Measurements from ENCODE around the gene NAPEPLD. TPM values are rescaled to one million over a fixed set of nuclear protein-coding genes. Genes with fewer than 3 reads are reported as not detected.
"Not testable (repeated sequence)": the region's sequence is repeated elsewhere in the genome, so short reads cannot be mapped to it uniquely, and the experiment has no call there.

NAPEPLD gene
- total and polyA plus RNA-seq, 9 donors = 10.8 to 17.2 (median 13.3) TPM

DNA sequence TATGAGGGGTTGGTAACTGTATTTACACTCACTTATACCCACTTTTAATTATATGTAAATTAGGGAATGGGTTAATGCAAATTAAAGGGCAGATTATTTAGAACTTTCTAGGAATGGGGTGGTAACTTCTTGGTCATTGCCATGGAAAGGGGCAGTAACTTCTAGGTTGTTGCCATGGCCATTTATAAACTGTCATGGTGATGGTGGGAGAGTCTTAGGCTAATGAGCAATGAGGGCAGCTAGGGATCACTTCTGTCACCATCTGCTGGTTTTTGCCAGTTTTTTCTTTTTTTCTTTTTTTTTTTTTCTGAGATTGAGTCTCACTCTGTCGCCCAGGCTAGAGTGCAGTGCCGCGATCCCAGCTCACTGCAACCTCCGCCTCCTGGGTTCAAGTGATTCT, 33.1 kb downstream of the NAPEPLD start:
- H3K4me1 ChIP-seq (ENCODE audit: control insufficient read depth, insufficient read depth, low read length) = no peaks in the 10 kb centered on the region
- no peaks in the 10 kb centered on the region for H3K9me3 ChIP-seq (replicated peaks; ENCODE audit: control insufficient read depth, low read depth, low read length)
- no peak for DNase-seq
- no CpG with 5 or more reads among the region's 4 CpGs for WGBS (ENCODE audit: insufficient coverage)
- H3K4me3 ChIP-seq (ENCODE audit: low read length) = no peak overlapping the region
- H3K27me3 ChIP-seq (ENCODE audit: control insufficient read depth, insufficient read depth, low read length) = no peaks in the 10 kb centered on the region
- H3K36me3 ChIP-seq (ENCODE audit: control insufficient read depth, insufficient read depth, low read length) = peaks cover 13% of the 10 kb centered on the region
- H3K27ac ChIP-seq (ENCODE audit: low read length) = no peak overlapping the region

DNA sequence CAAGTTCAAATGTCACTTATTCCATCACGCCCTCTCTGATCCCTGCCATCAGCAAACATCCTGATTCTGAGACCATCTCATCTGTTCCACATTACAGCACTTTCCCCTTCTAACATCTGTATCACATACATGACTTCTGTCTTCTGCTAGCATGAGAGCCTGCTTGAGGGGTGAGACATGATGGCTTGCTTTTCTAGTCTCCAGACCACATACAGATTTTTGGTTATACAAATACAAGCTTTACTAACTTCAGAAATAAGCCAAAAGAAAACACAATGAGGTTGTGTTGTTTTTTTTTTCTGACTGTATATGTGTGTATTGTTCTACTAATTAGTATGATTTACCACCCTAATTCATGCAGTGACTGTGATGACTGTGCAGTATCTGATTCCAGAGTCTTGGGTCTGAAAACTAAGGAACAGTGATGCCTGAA, 34.3 kb downstream of the NAPEPLD start:
- Histone ChIP-seq H3K27ac (ENCODE audit: low read length) (no peak overlapping the region), H3K36me3 (ENCODE audit: control insufficient read depth, insufficient read depth, low read length) (peaks cover 9% of the 10 kb centered on the region)
- WGBS (ENCODE audit: insufficient coverage) = 50% methylated on average over 1 of the region's 1 CpG

DNA sequence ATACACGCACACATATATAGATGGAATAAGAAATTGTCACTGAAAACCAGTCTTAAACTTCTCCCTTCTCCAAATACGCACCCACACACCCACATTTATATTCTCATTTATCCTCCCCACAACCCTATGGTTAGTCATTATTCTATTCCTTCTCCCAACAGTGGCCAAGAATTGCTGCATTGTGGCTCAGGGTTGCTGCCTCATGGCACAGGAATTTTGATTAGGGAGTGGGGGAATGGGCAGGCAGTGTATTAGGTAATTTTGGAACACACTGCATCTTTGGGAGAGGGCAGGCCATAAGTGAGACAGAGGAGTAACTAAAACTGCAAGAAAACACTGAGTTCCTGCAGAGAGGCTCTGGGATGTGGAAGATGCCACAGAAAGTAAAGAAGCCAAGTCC, 35.7 kb downstream of the NAPEPLD start:
- no peak for DNase-seq
- H3K36me3 ChIP-seq (ENCODE audit: control insufficient read depth, insufficient read depth, low read length) = peaks cover 6% of the 10 kb centered on the region
- no peaks in the 10 kb centered on the region for H3K27me3 ChIP-seq (ENCODE audit: control insufficient read depth, insufficient read depth, low read length)
- no CpG with 5 or more reads among the region's 2 CpGs for WGBS (ENCODE audit: insufficient coverage)
- H3K4me3 ChIP-seq (ENCODE audit: low read length) = no peak overlapping the region
- H3K4me1 ChIP-seq (ENCODE audit: control insufficient read depth, insufficient read depth, low read length) = no peaks in the 10 kb centered on the region
- H3K9me3 ChIP-seq (replicated peaks; ENCODE audit: control insufficient read depth, low read depth, low read length) = no peaks in the 10 kb centered on the region
- no peak overlapping the region for H3K27ac ChIP-seq (ENCODE audit: low read length)

More for the DNA sequence above, 34.3 kb downstream of the NAPEPLD start:
- H3K4me1 ChIP-seq (ENCODE audit: control insufficient read depth, insufficient read depth, low read length) = no peaks in the 10 kb centered on the region
- no peak overlapping the region for H3K4me3 ChIP-seq (ENCODE audit: low read length)
- H3K27me3 ChIP-seq (ENCODE audit: control insufficient read depth, insufficient read depth, low read length) = no peaks in the 10 kb centered on the region
- no peaks in the 10 kb centered on the region for H3K9me3 ChIP-seq (replicated peaks; ENCODE audit: control insufficient read depth, low read depth, low read length)
- no peak for DNase-seq

DNA sequence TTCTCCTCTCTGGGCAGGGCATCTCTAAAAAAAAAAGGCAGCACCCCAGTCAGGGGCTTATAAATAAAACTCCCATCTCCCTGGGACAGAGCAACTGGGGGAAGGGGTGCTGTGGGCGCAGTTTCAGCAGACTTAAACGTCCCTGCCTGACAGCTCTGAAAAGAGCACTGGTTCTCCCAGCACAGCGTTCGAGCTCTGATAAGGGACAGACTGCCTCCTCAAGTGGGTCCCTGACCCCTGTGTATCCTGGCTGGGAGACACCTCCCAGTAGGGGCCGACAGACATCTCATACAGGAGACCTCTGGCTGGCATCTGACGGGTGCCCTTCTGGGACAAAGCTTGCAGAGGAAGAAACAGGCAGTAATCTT, 42.2 kb downstream of the NAPEPLD start:
- H3K36me3 ChIP-seq (ENCODE audit: control insufficient read depth, insufficient read depth, low read length); H3K9me3 ChIP-seq (replicated peaks; ENCODE audit: control insufficient read depth, low read depth, low read length); H3K27ac ChIP-seq (ENCODE audit: low read length); H3K4me1 ChIP-seq (ENCODE audit: control insufficient read depth, insufficient read depth, low read length); DNase-seq; H3K27me3 ChIP-seq (ENCODE audit: control insufficient read depth, insufficient read depth, low read length); H3K4me3 ChIP-seq (ENCODE audit: low read length): not testable (repeated sequence)
- WGBS (ENCODE audit: insufficient coverage) = 53% methylated on average over 5 of the region's 6 CpGs

DNA sequence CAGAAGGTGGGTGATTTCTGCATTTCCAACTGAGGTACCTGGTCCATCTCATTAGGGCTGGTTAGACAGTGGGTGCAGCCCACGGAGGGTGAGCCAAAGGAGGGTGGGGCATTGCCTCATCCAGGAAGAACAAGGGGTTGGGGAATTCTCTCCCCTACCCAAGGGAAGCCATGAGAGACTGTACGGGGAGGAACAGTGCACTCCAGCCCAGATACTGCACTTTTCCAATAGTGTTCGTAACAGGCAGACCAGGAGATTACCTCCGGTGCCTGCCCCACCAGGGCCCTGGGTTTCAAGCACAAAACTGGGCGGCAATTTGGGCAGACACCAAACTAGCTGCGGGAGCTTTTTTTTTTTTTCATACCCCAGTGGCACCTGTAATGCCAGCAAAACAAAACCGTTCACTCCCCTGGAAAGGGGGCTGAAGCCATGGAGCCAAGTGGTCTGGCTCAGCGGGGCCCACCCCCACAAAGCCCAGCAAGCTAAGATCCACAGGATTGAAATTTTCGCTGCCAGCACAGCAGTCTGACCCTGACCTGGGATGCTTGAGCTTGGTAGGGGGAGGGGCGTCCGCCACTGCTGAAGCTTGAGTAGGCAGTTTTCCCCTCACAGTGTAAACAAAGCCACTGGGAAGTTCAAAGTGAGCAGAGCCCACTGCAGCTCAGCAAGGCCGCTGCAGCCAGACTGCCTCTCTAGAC, 42.7 kb downstream of the NAPEPLD start:
- Histone ChIP-seq H3K27me3 (ENCODE audit: control insufficient read depth, insufficient read depth, low read length) (no peaks in the 10 kb centered on the region), H3K36me3 (ENCODE audit: control insufficient read depth, insufficient read depth, low read length) (peaks cover 4% of the 10 kb centered on the region)
- 49% methylated on average over 8 of the region's 12 CpGs for WGBS (ENCODE audit: insufficient coverage)

DNA sequence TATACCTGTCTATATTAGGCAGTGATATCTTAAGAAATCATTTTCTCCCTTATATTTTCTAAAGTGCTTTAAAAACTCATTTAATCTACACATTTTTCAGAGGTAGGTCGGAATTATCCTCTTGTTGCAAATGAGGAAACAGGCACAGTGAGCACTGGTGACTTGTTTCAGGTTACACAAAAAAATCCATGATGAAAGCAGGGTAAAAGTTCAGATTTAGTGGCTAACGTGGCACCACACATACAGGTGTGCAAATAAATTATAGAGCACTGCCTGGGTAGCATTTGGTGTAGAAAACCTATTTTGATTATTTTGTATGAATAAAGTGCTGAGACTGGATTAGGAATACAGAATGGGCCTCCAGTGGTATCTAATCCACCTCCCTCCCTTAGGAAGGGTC, 47.4 kb downstream of the NAPEPLD start:
- Histone ChIP-seq H3K36me3 (ENCODE audit: control insufficient read depth, insufficient read depth, low read length) (peaks cover 14% of the 10 kb centered on the region), H3K9me3 (replicated peaks; ENCODE audit: control insufficient read depth, low read depth, low read length) (no peaks in the 10 kb centered on the region), H3K4me3 (ENCODE audit: low read length) (no peak overlapping the region), H3K27me3 (ENCODE audit: control insufficient read depth, insufficient read depth, low read length) (no peaks in the 10 kb centered on the region), H3K4me1 (ENCODE audit: control insufficient read depth, insufficient read depth, low read length) (no peaks in the 10 kb centered on the region), H3K27ac (ENCODE audit: low read length) (no peak overlapping the region)
- WGBS (ENCODE audit: insufficient coverage) = 100% methylated on average over 1 of the region's 2 CpGs
- DNase-seq = no peak

More for the DNA sequence above, 42.7 kb downstream of the NAPEPLD start:
- Histone ChIP-seq H3K4me1 (ENCODE audit: control insufficient read depth, insufficient read depth, low read length) (no peaks in the 10 kb centered on the region), H3K27ac (ENCODE audit: low read length) (no peak overlapping the region), H3K9me3 (replicated peaks; ENCODE audit: control insufficient read depth, low read depth, low read length) (no peaks in the 10 kb centered on the region), H3K4me3 (ENCODE audit: low read length) (no peak overlapping the region)
- DNase-seq = no peak

DNA sequence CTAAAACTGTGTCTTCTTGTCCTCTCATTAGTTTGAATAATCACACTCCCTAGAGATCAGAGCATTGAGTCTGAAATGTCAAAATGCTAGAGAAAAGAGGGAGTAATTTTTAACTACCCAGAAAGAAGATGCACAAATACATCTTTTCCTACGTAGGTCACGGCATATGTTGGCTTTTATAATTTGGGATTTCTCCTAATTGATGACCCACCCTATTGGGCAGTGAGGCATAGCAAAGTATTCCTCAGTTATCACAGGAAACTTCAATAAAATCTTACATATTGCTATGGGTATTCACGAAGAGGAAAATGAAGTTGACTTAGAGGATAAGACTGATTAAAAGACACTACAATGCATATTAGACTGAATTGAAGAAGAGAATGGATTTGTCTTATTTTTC, 48.6 kb downstream of the NAPEPLD start:
- Histone ChIP-seq H3K27me3 (ENCODE audit: control insufficient read depth, insufficient read depth, low read length) (no peaks in the 10 kb centered on the region), H3K4me3 (ENCODE audit: low read length) (no peak overlapping the region), H3K9me3 (replicated peaks; ENCODE audit: control insufficient read depth, low read depth, low read length) (no peaks in the 10 kb centered on the region), H3K27ac (ENCODE audit: low read length) (no peak overlapping the region), H3K36me3 (ENCODE audit: control insufficient read depth, insufficient read depth, low read length) (peaks cover 20% of the 10 kb centered on the region), H3K4me1 (ENCODE audit: control insufficient read depth, insufficient read depth, low read length) (no peaks in the 10 kb centered on the region)
- no peak for DNase-seq
- WGBS (ENCODE audit: insufficient coverage) = no CpG with 5 or more reads among the region's 3 CpGs

DNA sequence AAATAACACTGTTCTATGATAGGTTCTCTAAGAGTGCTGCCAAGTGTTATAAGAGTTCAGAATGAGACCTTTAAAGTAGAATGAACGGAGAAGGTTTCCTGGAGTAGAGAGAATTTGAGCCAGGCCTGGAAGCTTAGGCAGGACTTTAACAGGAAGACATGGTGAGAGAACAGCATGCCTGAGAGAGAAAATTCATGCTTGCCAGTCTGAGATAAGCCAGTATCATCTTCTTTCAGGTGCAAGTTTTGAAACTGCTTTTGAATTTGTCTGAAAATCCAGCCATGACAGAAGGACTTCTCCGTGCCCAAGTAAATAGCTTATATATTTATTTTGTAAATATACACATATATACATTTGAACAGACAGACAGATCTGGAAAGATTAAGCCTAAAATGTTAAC, 51.9 kb downstream of the NAPEPLD start:
- no peaks in the 10 kb centered on the region for H3K4me1 ChIP-seq (ENCODE audit: control insufficient read depth, insufficient read depth, low read length)
- 100% methylated on average over 1 of the region's 2 CpGs for WGBS (ENCODE audit: insufficient coverage)
- H3K9me3 ChIP-seq (replicated peaks; ENCODE audit: control insufficient read depth, low read depth, low read length) = no peaks in the 10 kb centered on the region
- no peaks in the 10 kb centered on the region for H3K27me3 ChIP-seq (ENCODE audit: control insufficient read depth, insufficient read depth, low read length)
- H3K36me3 ChIP-seq (ENCODE audit: control insufficient read depth, insufficient read depth, low read length) = peaks cover 22% of the 10 kb centered on the region
- no peak for DNase-seq
- H3K27ac ChIP-seq (ENCODE audit: low read length) = no peak overlapping the region
- no peak overlapping the region for H3K4me3 ChIP-seq (ENCODE audit: low read length)

DNA sequence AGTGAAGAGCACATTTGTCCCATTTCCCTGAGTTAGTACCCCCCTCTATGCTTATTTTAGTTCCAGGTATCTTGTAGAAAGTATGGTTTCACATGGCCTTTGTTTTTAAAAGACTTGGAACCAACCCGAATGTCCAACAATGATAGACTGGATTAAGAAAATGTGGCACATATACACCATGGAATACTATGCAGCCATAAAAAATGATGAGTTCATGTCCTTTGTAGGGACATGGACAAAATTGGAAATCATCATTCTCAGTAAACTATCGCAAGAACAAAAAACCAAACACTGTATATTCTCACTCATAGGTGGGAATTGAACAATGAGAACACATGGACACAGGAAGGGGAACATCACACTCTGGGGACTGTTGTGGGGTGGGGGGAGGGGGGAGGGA, 53.3 kb downstream of the NAPEPLD start:
- not testable (repeated sequence) for H3K27me3 ChIP-seq (ENCODE audit: control insufficient read depth, insufficient read depth, low read length); DNase-seq; H3K4me1 ChIP-seq (ENCODE audit: control insufficient read depth, insufficient read depth, low read length); H3K9me3 ChIP-seq (replicated peaks; ENCODE audit: control insufficient read depth, low read depth, low read length); H3K4me3 ChIP-seq (ENCODE audit: low read length); H3K27ac ChIP-seq (ENCODE audit: low read length)
- no CpG with 5 or more reads among the region's 2 CpGs for WGBS (ENCODE audit: insufficient coverage)
- peaks cover 21% of the 10 kb centered on the region for H3K36me3 ChIP-seq (ENCODE audit: control insufficient read depth, insufficient read depth, low read length)

DNA sequence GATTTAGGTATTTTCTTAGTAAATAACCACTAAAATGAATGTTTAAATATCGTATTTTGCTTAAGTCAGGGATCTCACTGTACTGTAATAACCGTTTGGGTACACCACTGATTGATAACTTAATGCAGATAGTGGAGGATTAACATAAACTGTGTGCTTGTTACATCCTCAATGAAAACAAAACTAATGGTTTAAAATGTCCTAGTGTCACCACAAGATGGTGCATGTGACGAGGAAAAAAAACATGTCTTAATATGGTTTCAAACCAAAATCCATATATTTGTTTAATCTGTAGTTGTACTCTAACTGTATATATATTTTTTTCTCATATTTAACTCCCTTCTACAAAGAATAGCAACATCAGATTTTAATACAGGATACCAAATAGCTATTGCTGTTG, 54.8 kb downstream of the NAPEPLD start:
- Histone ChIP-seq H3K4me3 (ENCODE audit: low read length) (no peak overlapping the region), H3K9me3 (replicated peaks; ENCODE audit: control insufficient read depth, low read depth, low read length) (no peaks in the 10 kb centered on the region), H3K27ac (ENCODE audit: low read length) (no peak overlapping the region), H3K36me3 (ENCODE audit: control insufficient read depth, insufficient read depth, low read length) (peaks cover 26% of the 10 kb centered on the region), H3K27me3 (ENCODE audit: control insufficient read depth, insufficient read depth, low read length) (no peaks in the 10 kb centered on the region), H3K4me1 (ENCODE audit: control insufficient read depth, insufficient read depth, low read length) (no peaks in the 10 kb centered on the region)
- WGBS (ENCODE audit: insufficient coverage) = no CpG with 5 or more reads among the region's 3 CpGs
- DNase-seq = no peak

DNA sequence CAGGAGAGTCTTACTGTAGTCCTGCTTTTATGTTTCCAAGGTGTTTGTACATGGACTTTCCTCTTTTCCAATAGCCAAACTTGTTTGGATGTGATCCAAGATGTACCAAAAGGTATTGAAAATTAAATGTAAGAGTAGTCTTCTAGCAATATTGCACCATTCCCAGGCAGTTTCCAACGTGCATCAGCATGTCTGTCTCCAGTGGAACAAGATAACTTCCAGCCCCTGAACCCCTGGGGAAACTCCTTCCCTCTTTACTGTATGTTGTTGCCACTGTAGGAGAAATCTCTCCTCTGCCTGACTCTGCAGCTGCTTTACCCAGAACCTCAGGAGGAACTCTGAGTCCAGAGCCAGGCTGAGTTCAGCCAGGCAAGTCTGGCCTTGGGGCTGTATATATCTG, 55.5 kb downstream of the NAPEPLD start:
- Histone ChIP-seq H3K36me3 (ENCODE audit: control insufficient read depth, insufficient read depth, low read length) (peaks cover 32% of the 10 kb centered on the region), H3K27ac (ENCODE audit: low read length) (no peak overlapping the region), H3K4me3 (ENCODE audit: low read length) (no peak overlapping the region), H3K9me3 (replicated peaks; ENCODE audit: control insufficient read depth, low read depth, low read length) (no peaks in the 10 kb centered on the region), H3K27me3 (ENCODE audit: control insufficient read depth, insufficient read depth, low read length) (no peaks in the 10 kb centered on the region), H3K4me1 (ENCODE audit: control insufficient read depth, insufficient read depth, low read length) (no peaks in the 10 kb centered on the region)
- DNase-seq = peak; percentile 16
- WGBS (ENCODE audit: insufficient coverage) = no CpG with 5 or more reads among the region's 1 CpG
